ENCODE measurements around the gene ST7. TPM values are rescaled to one million over a fixed set of nuclear protein-coding genes. Genes with fewer than 3 reads are reported as not detected.

The ST7 gene
- total RNA-seq: 1 to 10 TPM; 5.7 to 6.2 TPM

GRCh38 chr7:116953372-116953905 is at the start of gene ST7:
TSS of gene ST7 (plus strand) at chr7:116953501. CDS start at chr7:116953541, 40 bp downstream.
- CTCF ChIA-PET: interaction anchor here (0.6 to 2.2 kb wide), 8 partner anchors 21 to 172 kb away, joined by 3 to 9 read pairs (median 4); no protein-coding TSS in a partner anchor
- Mint-ChIP-seq H3K9me3 (no peaks in the 10 kb centered on the region), H3K27me3 (no peaks in the 10 kb centered on the region), H3K4me1 (ENCODE audit: low read depth) (peaks cover 24% of the 10 kb centered on the region), H3K36me3 (no peaks in the 10 kb centered on the region), H3K27ac (peak within 1 kb of the TSS; percentile 87), H3K4me3 (peak within 1 kb of the TSS; percentile 92)
- intact Hi-C loops (cut with micrococcal nuclease): loop anchor here (5.0 kb wide), 1 partner anchor 1229 kb away; the partner anchor contains the start of gene LSM8
- POLR2A ChIA-PET: no interaction called here
- peak; percentile 75 for DNase-seq

- Mint-ChIP-seq H3K36me3 (peaks cover 34% of the 10 kb centered on the region), H3K4me1 (ENCODE audit: low read depth) (no peaks in the 10 kb centered on the region), H3K4me3 (no peak overlapping the region), H3K27me3 (no peaks in the 10 kb centered on the region), H3K27ac (no peak overlapping the region), H3K9me3 (no peaks in the 10 kb centered on the region)
- CTCF ChIA-PET: no interaction called here
- DNase-seq: no peak
- POLR2A ChIA-PET: no interaction called here
- intact Hi-C loops (cut with micrococcal nuclease): no loop called here
These were observed 46.9 kb upstream of the ST7 start for GRCh38 chr7:116906391-116906790.

- peaks cover 43% of the 10 kb centered on the region for H3K36me3 Mint-ChIP-seq
- ChIA-PET CTCF (no interaction called here), POLR2A (no interaction called here)
- no peaks in the 10 kb centered on the region for H3K4me1 Mint-ChIP-seq (ENCODE audit: low read depth)
- no peaks in the 10 kb centered on the region for H3K27me3 Mint-ChIP-seq
- intact Hi-C loops (cut with micrococcal nuclease): no loop called here
- H3K27ac Mint-ChIP-seq: no peak overlapping the region
- DNase-seq: no peak
- H3K4me3 Mint-ChIP-seq: no peak overlapping the region
- H3K9me3 Mint-ChIP-seq: no peaks in the 10 kb centered on the region
These were observed 42.9 kb upstream of the ST7 start for GRCh38 chr7:116910383-116910782.

GRCh38 chr7:116911801-116912200 is 41.5 kb upstream of the ST7 start:
- CTCF ChIA-PET: interaction anchor here (0.8 to 1.5 kb wide), 2 partner anchors 19 to 73 kb away, joined by 3 to 4 read pairs; no protein-coding TSS in a partner anchor
- Mint-ChIP-seq H3K9me3 (no peaks in the 10 kb centered on the region), H3K4me1 (ENCODE audit: low read depth) (no peaks in the 10 kb centered on the region), H3K27ac (no peak overlapping the region), H3K27me3 (no peaks in the 10 kb centered on the region), H3K4me3 (no peak overlapping the region), H3K36me3 (peaks cover 40% of the 10 kb centered on the region)
- DNase-seq: no peak
- POLR2A ChIA-PET: no interaction called here
- intact Hi-C loops (cut with micrococcal nuclease): no loop called here

- Mint-ChIP-seq H3K4me3 (no peak overlapping the region), H3K36me3 (peaks cover 43% of the 10 kb centered on the region), H3K9me3 (no peaks in the 10 kb centered on the region), H3K4me1 (ENCODE audit: low read depth) (no peaks in the 10 kb centered on the region), H3K27me3 (no peaks in the 10 kb centered on the region), H3K27ac (no peak overlapping the region)
- CTCF ChIA-PET: interaction anchor here (0.5 to 1.5 kb wide), 3 partner anchors 18 to 654 kb away, joined by 3 to 4 read pairs (median 3); no protein-coding TSS in a partner anchor
- no peak for DNase-seq
- POLR2A ChIA-PET: no interaction called here
- intact Hi-C loops (cut with micrococcal nuclease): no loop called here
These were observed 40.9 kb upstream of the ST7 start for GRCh38 chr7:116912269-116912909.

- no peaks in the 10 kb centered on the region for H3K27me3 Mint-ChIP-seq
- intact Hi-C loops (cut with micrococcal nuclease): no loop called here
- CTCF ChIA-PET: interaction anchor here (1.6 kb wide), 1 partner anchor 209 kb away, joined by 4 read pairs; no protein-coding TSS in a partner anchor
These were observed 34.6 kb upstream of the ST7 start for GRCh38 chr7:116918704-116919103.

GRCh38 chr7:116920359-116920758 is 32.9 kb upstream of the ST7 start:
- POLR2A ChIA-PET: no interaction called here
- Mint-ChIP-seq H3K36me3 (peaks cover 23% of the 10 kb centered on the region), H3K27ac (no peak overlapping the region), H3K4me3 (no peak overlapping the region), H3K9me3 (no peaks in the 10 kb centered on the region), H3K27me3 (no peaks in the 10 kb centered on the region), H3K4me1 (ENCODE audit: low read depth) (no peaks in the 10 kb centered on the region)
- DNase-seq: no peak
- intact Hi-C loops (cut with micrococcal nuclease): no loop called here
- CTCF ChIA-PET: no interaction called here

More at GRCh38 chr7:116918704-116919103, 34.6 kb upstream of the ST7 start:
- no peaks in the 10 kb centered on the region for H3K9me3 Mint-ChIP-seq
- H3K4me1 Mint-ChIP-seq (ENCODE audit: low read depth): no peaks in the 10 kb centered on the region
- POLR2A ChIA-PET: no interaction called here
- no peak overlapping the region for H3K27ac Mint-ChIP-seq
- no peak overlapping the region for H3K4me3 Mint-ChIP-seq
- DNase-seq: no peak
- peaks cover 30% of the 10 kb centered on the region for H3K36me3 Mint-ChIP-seq

- Mint-ChIP-seq H3K9me3 (no peaks in the 10 kb centered on the region), H3K4me1 (ENCODE audit: low read depth) (no peaks in the 10 kb centered on the region), H3K4me3 (no peak overlapping the region), H3K27me3 (no peaks in the 10 kb centered on the region), H3K27ac (no peak overlapping the region), H3K36me3 (peaks cover 16% of the 10 kb centered on the region)
- intact Hi-C loops (cut with micrococcal nuclease): no loop called here
- DNase-seq: no peak
- CTCF ChIA-PET: no interaction called here
- POLR2A ChIA-PET: no interaction called here
These were observed 30.8 kb upstream of the ST7 start for GRCh38 chr7:116922545-116922944.

- DNase-seq: no peak
- intact Hi-C loops (cut with micrococcal nuclease): no loop called here
- Mint-ChIP-seq H3K36me3 (peaks cover 7% of the 10 kb centered on the region), H3K27me3 (no peaks in the 10 kb centered on the region), H3K4me1 (ENCODE audit: low read depth) (no peaks in the 10 kb centered on the region), H3K27ac (no peak overlapping the region), H3K9me3 (no peaks in the 10 kb centered on the region), H3K4me3 (no peak overlapping the region)
- ChIA-PET POLR2A (no interaction called here), CTCF (interaction anchor here (1.1 to 1.4 kb wide), 2 partner anchors 8 to 10 kb away, joined by 3 to 5 read pairs; no protein-coding TSS in a partner anchor)
These were observed 28.6 kb upstream of the ST7 start for GRCh38 chr7:116924741-116925140.

- intact Hi-C loops (cut with micrococcal nuclease): no loop called here
- Mint-ChIP-seq H3K9me3 (no peaks in the 10 kb centered on the region), H3K36me3 (no peaks in the 10 kb centered on the region), H3K4me1 (ENCODE audit: low read depth) (peaks cover 4% of the 10 kb centered on the region), H3K27me3 (peaks cover 3% of the 10 kb centered on the region), H3K27ac (no peak overlapping the region), H3K4me3 (no peak overlapping the region)
- CTCF ChIA-PET: interaction anchor here (0.6 to 4.0 kb wide), 8 partner anchors 24 to 757 kb away, joined by 3 to 77 read pairs (median 3); partner anchors contain the start of gene ST7
- POLR2A ChIA-PET: no interaction called here
- DNase-seq: no peak
These were observed 24.3 kb upstream of the ST7 start for GRCh38 chr7:116929021-116929420.

- intact Hi-C loops (cut with micrococcal nuclease): loop anchor here (1.0 kb wide), 5 partner anchors 24 to 197 kb away; no protein-coding TSS in a partner anchor
- Mint-ChIP-seq H3K4me3 (no peak overlapping the region), H3K9me3 (no peaks in the 10 kb centered on the region), H3K27me3 (peaks cover 3% of the 10 kb centered on the region), H3K36me3 (no peaks in the 10 kb centered on the region), H3K27ac (no peak overlapping the region), H3K4me1 (ENCODE audit: low read depth) (peaks cover 4% of the 10 kb centered on the region)
- DNase-seq: peak; percentile 84
- CTCF ChIA-PET: interaction anchor here (0.6 to 4.0 kb wide), 15 partner anchors 9 to 204 kb away, joined by 3 to 77 read pairs (median 5); partner anchors contain the start of gene ST7
- POLR2A ChIA-PET: no interaction called here
These were observed 23.1 kb upstream of the ST7 start for GRCh38 chr7:116929914-116930913.

- H3K36me3 Mint-ChIP-seq: no peaks in the 10 kb centered on the region
- H3K27me3 Mint-ChIP-seq: peaks cover 12% of the 10 kb centered on the region
- no peak overlapping the region for H3K27ac Mint-ChIP-seq
- peaks cover 4% of the 10 kb centered on the region for H3K4me1 Mint-ChIP-seq (ENCODE audit: low read depth)
- CTCF ChIA-PET: interaction anchor here (0.6 to 3.6 kb wide), 8 partner anchors 10 to 413 kb away, joined by 3 to 18 read pairs (median 4); no protein-coding TSS in a partner anchor
- no peaks in the 10 kb centered on the region for H3K9me3 Mint-ChIP-seq
- intact Hi-C loops (cut with micrococcal nuclease): no loop called here
- H3K4me3 Mint-ChIP-seq: no peak overlapping the region
- POLR2A ChIA-PET: no interaction called here
- DNase-seq: no peak
These were observed 20.7 kb upstream of the ST7 start for GRCh38 chr7:116932566-116932965.
